Left colon (tissue), 2 donors: ENCODE results near the gene GNB3. TPM values are rescaled to one million over a fixed set of nuclear protein-coding genes. Genes with fewer than 3 reads are reported as not detected.

Source experiments
- ATAC-seq: fragments of 200-7000 bp; cut with Tn5 transposase; one replicate; pipeline ENCODE4 v1.9.1; 2020; ENCODE audit warnings: mild to moderate bottlenecking, moderate library complexity
- DNase-seq, 2 donors: peaks; one replicate each; pipeline ENCODE4 v3.0.0-alpha.2; 2020
- intact Hi-C, 2 donors: fragments of 100-400 bp; cut with DNase I in 1 of 2; cut with micrococcal nuclease in 1 of 2; formaldehyde crosslinking; loops; one replicate each; pipeline versions ENCODE4 v1.11.2 to v1.14.0; 2022; cut with DNase I, micrococcal nuclease
- long read RNA-seq: library from polyadenylated mRNA; unstranded; transcript quantifications from one replicate; pipeline ENCODE4 v2.0.0, GENCODE V29; 2021
- total RNA-seq, 2 donors: library from RNA; stranded (reverse); fragmentation: NEBNext Ultra II Directional; extraction: Animal tissue kit (Norgen Biotek cat#: 25700); gene quantifications; one replicate each; pipeline ENCODE4 v1.2.1, GENCODE V29; 2021
- donor health status: DM: no; HTN: no; CAD: no.
- donor health status: DM: yes; HTN: yes; CAD: no.

GNB3 gene
- 1 to 10 TPM; 1.1 to 1.5 TPM for total RNA-seq
- long read RNA-seq = 0 reads

DNA sequence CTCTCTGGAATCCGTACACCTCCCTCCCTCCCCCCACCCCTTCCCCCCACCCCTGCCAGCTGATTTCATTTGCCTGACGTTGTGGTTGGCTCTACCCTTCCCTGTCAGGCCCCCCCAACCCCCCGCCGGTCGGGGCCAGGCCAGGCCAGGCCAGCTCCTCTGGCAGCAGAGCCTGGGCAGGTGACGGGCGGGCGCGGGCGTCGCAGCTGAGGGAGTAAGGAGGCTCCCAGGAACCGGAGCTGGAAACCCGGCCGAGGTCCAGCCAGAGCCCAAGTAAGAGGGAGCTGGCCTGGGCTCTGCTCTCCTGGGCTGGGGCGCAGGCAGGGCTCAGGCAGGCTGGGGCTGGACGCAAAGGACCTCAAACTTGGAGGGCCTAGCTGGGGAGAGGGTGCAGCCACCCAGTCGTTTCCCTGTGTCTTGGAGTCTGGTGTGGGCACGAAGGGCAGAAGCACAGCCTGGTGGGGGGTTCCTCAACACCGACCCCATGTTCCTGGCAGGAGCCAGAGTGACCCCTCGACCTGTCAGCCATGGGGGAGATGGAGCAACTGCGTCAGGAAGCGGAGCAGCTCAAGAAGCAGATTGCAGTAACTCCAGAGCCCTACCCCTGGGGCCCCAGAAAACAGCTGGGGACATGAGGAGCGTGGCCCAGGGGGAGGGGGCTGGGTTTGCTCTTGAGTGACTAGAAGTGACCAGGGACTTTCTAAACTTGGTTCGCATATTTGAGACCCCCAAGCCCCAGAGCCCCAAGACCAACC lies at the start of gene GNB3:
TSS of gene GNB3 (plus strand) at position 165 of the 755 bp plus-strand sequence. CDS start at position 528, 363 bp downstream.
- intact Hi-C loops = no loop called here
- ATAC-seq = no peak
- no peak for DNase-seq

- DNase-seq (no peak), ATAC-seq (no peak)
- intact Hi-C loops = no loop called here
Observed at GRCh38 chr12:6791931-6792520, 48.7 kb upstream of the GNB3 start.

DNA sequence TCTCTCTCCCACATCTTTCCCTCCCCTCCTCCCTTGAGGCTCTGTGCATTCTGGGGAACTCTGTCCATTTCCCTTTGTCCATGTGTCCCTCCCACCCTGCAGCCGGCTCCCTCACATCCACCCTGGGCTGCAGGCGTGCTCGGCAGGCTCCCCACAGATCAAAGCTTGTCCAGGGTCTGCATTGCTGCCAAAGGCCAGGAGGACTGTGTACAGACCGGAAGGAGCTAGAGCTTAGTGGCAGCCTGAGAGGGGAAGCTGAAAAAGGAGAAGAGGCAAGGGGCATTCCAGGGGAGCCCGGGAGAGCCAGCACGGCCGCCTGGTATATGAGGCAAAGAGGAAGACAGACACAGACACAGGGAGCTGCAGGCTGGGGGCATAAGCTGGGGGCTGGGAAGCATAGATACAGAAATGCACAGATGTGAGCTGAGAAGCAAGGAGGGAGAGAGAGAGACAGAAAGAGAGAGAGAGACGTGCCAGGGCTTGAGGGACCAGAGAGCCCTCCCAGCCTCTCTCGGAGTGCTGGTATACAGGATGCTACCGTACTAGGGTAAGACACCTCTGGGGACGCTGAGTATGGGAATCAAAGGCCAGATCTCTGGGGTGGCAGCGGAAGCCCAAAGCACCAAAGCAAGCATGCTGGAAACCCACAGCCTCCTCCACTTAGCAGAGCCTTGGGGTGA lies 48.1 kb upstream of the GNB3 start:
- no peak for DNase-seq
- intact Hi-C loops = no loop called here
- ATAC-seq = peak; percentile 42

- DNase-seq = no peak
- intact Hi-C loops = no loop called here
- ATAC-seq = no peak
Observed at GRCh38 chr12:6795088-6795487, 45.6 kb upstream of the GNB3 start.

DNA sequence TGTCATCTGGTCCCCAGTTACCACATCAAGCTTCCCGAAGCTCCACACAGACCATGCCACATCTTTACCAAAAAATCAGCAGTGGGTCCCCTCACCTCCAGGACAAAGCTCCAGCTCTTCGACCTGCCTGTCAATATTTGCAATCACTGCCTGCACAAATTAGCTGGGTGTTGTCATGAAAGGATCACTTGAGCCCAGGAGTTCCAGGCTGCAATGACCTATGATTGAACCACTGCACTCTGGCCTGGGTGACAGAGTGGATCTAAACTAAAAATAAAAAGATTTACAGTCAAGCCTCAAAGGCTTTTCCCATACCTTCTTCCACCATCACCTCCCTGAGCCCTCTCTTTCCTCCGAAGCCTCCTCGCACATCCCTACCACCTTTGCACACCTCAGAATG lies 44.1 kb upstream of the GNB3 start:
- DNase-seq (no peak), ATAC-seq (no peak)
- intact Hi-C loops = no loop called here

GRCh38 chr12:6799147-6799546 lies 41.6 kb upstream of the GNB3 start:
- DNase-seq = no peak

GRCh38 chr12:6807170-6807569 lies 33.6 kb upstream of the GNB3 start:
- intact Hi-C loops = no loop called here
- ATAC-seq (peak; percentile 40), DNase-seq (no peak)

More at GRCh38 chr12:6799147-6799546, 41.6 kb upstream of the GNB3 start:
- ATAC-seq = no peak
- intact Hi-C loops = no loop called here

DNA sequence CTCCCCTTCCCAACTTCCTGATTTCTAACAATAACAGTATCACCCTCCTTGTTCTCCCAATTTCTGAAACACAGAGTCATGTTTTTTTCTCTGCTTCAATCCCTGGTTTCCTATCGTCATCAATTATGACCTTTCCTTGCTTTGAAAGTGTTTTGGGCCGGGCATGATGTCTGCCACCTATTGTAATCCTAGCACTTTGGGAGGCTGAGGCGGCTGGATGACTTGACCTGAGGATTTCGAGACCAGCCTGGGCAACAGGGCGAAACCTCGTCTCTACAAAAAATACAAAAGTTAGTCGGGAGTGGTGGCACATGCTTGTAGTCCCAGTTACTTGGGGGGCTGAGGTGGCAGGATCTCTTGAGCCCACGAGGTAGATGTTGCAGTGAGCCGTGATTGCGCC lies 31.7 kb upstream of the GNB3 start:
- intact Hi-C loops = no loop called here
- ATAC-seq (no peak), DNase-seq (no peak)

GRCh38 chr12:6810758-6811157 lies 30.0 kb upstream of the GNB3 start:
- ATAC-seq (no peak), DNase-seq (no peak)
- intact Hi-C loops = no loop called here

DNA sequence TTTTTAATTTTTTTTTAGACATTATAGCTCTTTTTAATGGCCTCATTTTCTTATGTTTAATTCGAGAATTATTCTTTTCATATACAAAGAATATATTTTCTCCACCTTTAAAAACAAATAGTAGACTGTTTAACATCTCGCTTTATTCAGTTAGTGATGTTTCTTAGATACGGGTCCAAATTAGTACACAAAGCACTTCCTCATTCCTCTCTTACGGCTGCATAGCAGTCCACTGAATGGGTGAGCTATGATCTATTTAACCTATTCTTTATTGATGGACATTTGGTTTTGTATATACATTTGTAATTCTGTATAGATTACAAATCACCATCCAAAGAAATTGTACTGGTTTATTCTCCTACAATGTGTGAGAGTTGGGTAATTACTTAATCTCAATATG lies 27.4 kb upstream of the GNB3 start:
- DNase-seq (no peak), ATAC-seq (no peak)
- intact Hi-C loops = no loop called here

GRCh38 chr12:6816598-6816997 lies 24.1 kb upstream of the GNB3 start:
- ATAC-seq = no peak
- DNase-seq = no peak
- intact Hi-C loops = no loop called here

DNA sequence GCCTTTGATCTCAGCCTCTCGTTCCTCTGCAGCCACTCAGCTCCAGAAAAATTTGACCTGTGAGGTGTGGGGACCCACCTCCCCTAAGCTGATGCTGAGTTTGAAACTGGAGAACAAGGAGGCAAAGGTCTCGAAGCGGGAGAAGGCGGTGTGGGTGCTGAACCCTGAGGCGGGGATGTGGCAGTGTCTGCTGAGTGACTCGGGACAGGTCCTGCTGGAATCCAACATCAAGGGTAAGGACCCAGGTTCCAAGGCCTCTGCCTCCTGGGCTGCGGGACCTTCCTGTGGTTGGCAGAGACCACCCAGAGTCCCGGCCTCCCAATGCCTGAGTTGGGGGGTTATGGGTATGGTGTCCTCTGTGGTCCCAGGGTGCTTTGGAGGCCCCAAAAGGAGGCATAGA lies 23.6 kb upstream of the GNB3 start:
- ATAC-seq = no peak
- intact Hi-C loops = no loop called here
- DNase-seq = no peak

GRCh38 chr12:6817662-6818157 lies 23.0 kb upstream of the GNB3 start:
- intact Hi-C loops = no loop called here
- ATAC-seq = no peak
- no peak for DNase-seq

DNA sequence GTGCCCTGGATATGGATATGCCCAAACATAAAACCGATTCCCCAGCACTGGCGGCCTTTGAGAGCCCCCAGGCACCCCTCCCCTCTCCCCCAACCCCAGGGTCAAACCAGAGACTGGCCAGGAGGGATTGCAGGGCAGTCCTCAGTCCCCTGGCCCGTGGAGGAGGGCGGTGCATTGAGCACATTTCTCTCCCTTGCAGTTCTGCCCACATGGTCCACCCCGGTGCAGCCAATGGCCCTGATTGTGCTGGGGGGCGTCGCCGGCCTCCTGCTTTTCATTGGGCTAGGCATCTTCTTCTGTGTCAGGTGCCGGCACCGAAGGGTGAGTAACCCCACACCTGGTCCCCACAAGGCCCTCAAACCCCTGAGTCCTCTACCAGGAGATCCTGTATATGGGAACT lies 22.5 kb upstream of the GNB3 start:
- intact Hi-C loops = no loop called here
- no peak for ATAC-seq
- no peak for DNase-seq

DNA sequence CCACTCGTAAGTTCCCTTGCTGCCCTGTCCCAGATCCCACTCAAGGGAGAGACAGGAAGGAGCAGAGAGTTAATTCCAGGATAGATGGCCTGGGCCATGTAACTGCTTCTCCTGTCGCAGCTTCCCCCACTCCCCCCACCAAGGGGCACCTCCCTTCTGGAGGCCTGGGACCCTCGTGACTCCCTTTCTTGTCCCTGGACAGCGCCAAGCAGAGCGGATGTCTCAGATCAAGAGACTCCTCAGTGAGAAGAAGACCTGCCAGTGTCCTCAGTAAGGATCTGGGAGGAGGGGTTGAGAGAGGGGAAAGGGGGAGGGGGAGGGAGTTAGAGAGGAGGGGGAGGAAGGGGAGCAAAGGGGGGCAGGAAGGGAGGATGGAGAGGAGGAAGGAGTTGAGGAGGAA lies 22.1 kb upstream of the GNB3 start:
- intact Hi-C loops = no loop called here
- ATAC-seq (no peak), DNase-seq (no peak)

DNA sequence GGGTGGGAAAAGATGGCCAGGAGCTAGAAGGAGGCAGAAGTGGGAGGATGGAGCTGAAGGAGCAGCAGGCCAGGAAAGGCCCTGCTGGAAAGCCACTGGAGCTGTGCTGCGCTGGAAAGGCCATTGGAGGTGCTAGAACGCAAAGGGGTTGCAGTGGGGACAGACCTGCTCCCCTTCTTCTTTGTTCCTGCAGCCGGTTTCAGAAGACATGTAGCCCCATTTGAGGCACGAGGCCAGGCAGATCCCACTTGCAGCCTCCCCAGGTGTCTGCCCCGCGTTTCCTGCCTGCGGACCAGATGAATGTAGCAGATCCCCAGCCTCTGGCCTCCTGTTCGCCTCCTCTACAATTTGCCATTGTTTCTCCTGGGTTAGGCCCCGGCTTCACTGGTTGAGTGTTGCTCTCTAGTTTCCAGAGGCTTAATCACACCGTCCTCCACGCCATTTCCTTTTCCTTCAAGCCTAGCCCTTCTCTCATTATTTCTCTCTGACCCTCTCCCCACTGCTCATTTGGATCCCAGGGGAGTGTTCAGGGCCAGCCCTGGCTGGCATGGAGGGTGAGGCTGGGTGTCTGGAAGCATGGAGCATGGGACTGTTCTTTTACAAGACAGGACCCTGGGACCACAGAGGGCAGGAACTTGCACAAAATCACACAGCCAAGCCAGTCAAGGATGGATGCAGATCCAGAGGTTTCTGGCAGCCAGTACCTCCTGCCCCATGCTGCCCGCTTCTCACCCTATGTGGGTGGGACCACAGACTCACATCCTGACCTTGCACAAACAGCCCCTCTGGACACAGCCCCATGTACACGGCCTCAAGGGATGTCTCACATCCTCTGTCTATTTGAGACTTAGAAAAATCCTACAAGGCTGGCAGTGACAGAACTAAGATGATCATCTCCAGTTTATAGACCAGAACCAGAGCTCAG lies 21.4 kb upstream of the GNB3 start:
- intact Hi-C loops = loop anchor here in 1 of 2 donors (10.0 kb wide), 1 partner anchor 65 kb away; the partner anchor contains the start of gene MLF2
- DNase-seq (no peak), ATAC-seq (no peak)

GRCh38 chr12:6820166-6820565 lies 20.6 kb upstream of the GNB3 start:
- ATAC-seq = no peak
- intact Hi-C loops = loop anchor here in 1 of 2 donors (10.0 kb wide), 1 partner anchor 65 kb away; the partner anchor contains the start of gene MLF2
- DNase-seq = no peak

- peak in 1 of 2 donors; percentile 46 for DNase-seq
- intact Hi-C loops = loop anchor here in 1 of 2 donors (10.0 kb wide), 1 partner anchor 67 kb away; the partner anchor contains the start of gene MLF2
- peak; percentile 26 for ATAC-seq
Observed at GRCh38 chr12:6821591-6822425, 18.9 kb upstream of the GNB3 start, which contains the start of gene GPR162. GPR162 (plus strand) TSS chr12:6821821; CDS start chr12:6823899, 2,078 bp downstream.
